ENCODE measurements around the gene CTIF. TPM values are rescaled to one million over a fixed set of nuclear protein-coding genes. Genes with fewer than 3 reads are reported as not detected.

CTIF gene
- total and polyA plus RNA-seq, 12 donors: 20.5 to 159 (median 57.0) TPM

GRCh38 chr18:48631851-48632250, 93.0 kb downstream of the CTIF start:
- intact Hi-C loops (cut with DNase I): no loop called here
- peaks cover 0 to 12% of the 10 kb centered on the region in 2 donors for H3K36me3 ChIP-seq (replicated peaks in 1 of 2)
- no peaks in the 10 kb centered on the region for H3K27me3 ChIP-seq
- no peak overlapping the region for H3K27ac ChIP-seq
- WGBS, 4 donors: 92 to 96% (median 94%) methylated on average over 6 of the region's 6 CpGs
- TF ChIP-seq POLR2A (IDR thresholded peaks at IDR 0.05) (no peak), CTCF (IDR thresholded peaks at IDR 0.05) (no peak)
- H3K9me3 ChIP-seq (replicated peaks in 1 of 3): no peaks in the 10 kb centered on the region
- no peak overlapping the region for H3K4me3 ChIP-seq
- peaks cover 0 to 4% of the 10 kb centered on the region in 2 donors for H3K4me1 ChIP-seq (replicated peaks in 1 of 2)
- DNase-seq: no peak

GRCh38 chr18:48632676-48633257, 93.9 kb downstream of the CTIF start:
- H3K36me3 ChIP-seq (replicated peaks in 1 of 2): peaks cover 0 to 12% of the 10 kb centered on the region in 2 donors
- no peak overlapping the region for H3K4me3 ChIP-seq
- H3K27ac ChIP-seq: no peak overlapping the region
- 85 to 94% (median 88%) methylated on average over 5 to 9 of the region's 12 CpGs for WGBS, 4 donors
- TF ChIP-seq CTCF (IDR thresholded peaks at IDR 0.05): no peak
- no peak for TF ChIP-seq POLR2A (IDR thresholded peaks at IDR 0.05)
- H3K4me1 ChIP-seq (replicated peaks in 1 of 2): peaks cover 0 to 4% of the 10 kb centered on the region in 2 donors
- no peaks in the 10 kb centered on the region for H3K27me3 ChIP-seq
- intact Hi-C loops (cut with DNase I): no loop called here
- H3K9me3 ChIP-seq (replicated peaks in 1 of 3): no peaks in the 10 kb centered on the region
- DNase-seq: no peak

GRCh38 chr18:48634491-48634890, 95.7 kb downstream of the CTIF start:
- no peaks in the 10 kb centered on the region for H3K27me3 ChIP-seq
- H3K4me1 ChIP-seq (replicated peaks in 1 of 2): peaks cover 0 to 4% of the 10 kb centered on the region in 2 donors
- H3K36me3 ChIP-seq (replicated peaks in 1 of 2): peaks cover 0 to 4% of the 10 kb centered on the region in 2 donors
- H3K9me3 ChIP-seq (replicated peaks in 1 of 3): no peaks in the 10 kb centered on the region
- WGBS, 4 donors: 95 to 97% (median 96%) methylated on average over 5 to 6 of the region's 6 CpGs
- no peak overlapping the region for H3K4me3 ChIP-seq
- H3K27ac ChIP-seq: no peak overlapping the region
- DNase-seq: no peak
- TF ChIP-seq CTCF (IDR thresholded peaks at IDR 0.05): no peak
- no peak for TF ChIP-seq POLR2A (IDR thresholded peaks at IDR 0.05)
- intact Hi-C loops (cut with DNase I): no loop called here

- Histone ChIP-seq H3K36me3 (replicated peaks in 1 of 2) (peaks cover 0 to 4% of the 10 kb centered on the region in 2 donors), H3K4me1 (replicated peaks in 1 of 2) (peaks cover 0 to under 1% of the 10 kb centered on the region in 2 donors), H3K9me3 (replicated peaks in 1 of 3) (no peaks in the 10 kb centered on the region), H3K27ac (no peak overlapping the region), H3K4me3 (no peak overlapping the region), H3K27me3 (no peaks in the 10 kb centered on the region)
- TF ChIP-seq CTCF (IDR thresholded peaks at IDR 0.05) (no peak), POLR2A (IDR thresholded peaks at IDR 0.05) (no peak)
- intact Hi-C loops (cut with DNase I): no loop called here
- WGBS, 4 donors: 94 to 100% (median 97%) methylated on average over 1 of the region's 1 CpG
- no peak for DNase-seq
These were observed 96.1 kb downstream of the CTIF start for GRCh38 chr18:48634975-48635374.
